NT2/D1 (cell line): ENCODE results near the gene EMP1.

ENCODE experiments used
- SUZ12 ChIP-seq: IDR thresholded peaks from 2 replicates; pipeline ENCODE4 v1.6.1; 2011; ENCODE audit not compliant: insufficient read length, insufficient read depth; ENCODE audit errors: extremely low read depth
- YY1 ChIP-seq: IDR thresholded peaks from 2 replicates; pipeline ENCODE4 v1.6.1; 2011; ENCODE audit not compliant: insufficient read length, insufficient read depth
- ZNF274 ChIP-seq: IDR thresholded peaks from 2 replicates; pipeline ENCODE4 v1.6.1; 2011; ENCODE audit warnings: mild to moderate bottlenecking, low read depth, low read length

- TF ChIP-seq YY1 (no peak), ZNF274 (no peak), SUZ12 (no peak)
Measured at GRCh38 chr12:13187399-13187798, 9.1 kb upstream of the EMP1 start.
